BJ (cell line): ENCODE measurements around the gene CIROP. TPM values are rescaled to one million over a fixed set of nuclear protein-coding genes. Genes with fewer than 3 reads are reported as not detected.

Source experiments
- CTCF ChIA-PET: fragments of 350-600 bp; formaldehyde crosslinking; extraction: SDS; loops from one replicate; lab custom pipeline; 2021; ENCODE audit warnings: antibody characterized with exemption, inconsistent platforms; lab: Yijun Ruan, JAX
- POLR2A ChIA-PET: fragments of 300-600 bp; sonication (Branson Sonifier 250); formaldehyde crosslinking; extraction: SDS; loops from one replicate; lab custom pipeline; 2021; ENCODE audit warnings: antibody characterized with exemption; lab: Charles Lee
- DNase-seq: peaks from one replicate; pipeline ENCODE4 v3.0.0-alpha.2; 2011; ENCODE audit warnings: low read depth
- H3K27me3 ChIP-seq: 2 replicates; pipeline ENCODE4 v1.6.0; 2011; ENCODE audit warnings: low read length; ENCODE audit not compliant: control insufficient read depth, insufficient read depth
- H3K36me3 ChIP-seq: 2 replicates; pipeline ENCODE4 v1.5.1; 2011; ENCODE audit warnings: low read length; ENCODE audit not compliant: control insufficient read depth, insufficient read depth
- H3K4me3 ChIP-seq: 2 replicates; pipeline ENCODE4 v1.5.1; 2011; ENCODE audit warnings: low read depth, mild to moderate bottlenecking, control low read depth, low read length
- polyA plus RNA-seq: library from polyadenylated mRNA; depleted of rRNA; stranded (reverse); fragments of >200 nt; gene quantifications from 2 replicates; pipeline ENCODE4 v1.2.3, GENCODE V29; 2011
- TF ChIP-seq, protein P1 (sequence below): IDR thresholded peaks from 2 replicates; pipeline ENCODE4 v1.5.1; 2011; ENCODE audit warnings: low read depth, mild to moderate bottlenecking, control low read depth, inconsistent platforms, low read length, moderate library complexity; ENCODE audit not compliant: insufficient read depth

CIROP gene
- polyA plus RNA-seq, 1 experiment: 0.07 TPM

DNA sequence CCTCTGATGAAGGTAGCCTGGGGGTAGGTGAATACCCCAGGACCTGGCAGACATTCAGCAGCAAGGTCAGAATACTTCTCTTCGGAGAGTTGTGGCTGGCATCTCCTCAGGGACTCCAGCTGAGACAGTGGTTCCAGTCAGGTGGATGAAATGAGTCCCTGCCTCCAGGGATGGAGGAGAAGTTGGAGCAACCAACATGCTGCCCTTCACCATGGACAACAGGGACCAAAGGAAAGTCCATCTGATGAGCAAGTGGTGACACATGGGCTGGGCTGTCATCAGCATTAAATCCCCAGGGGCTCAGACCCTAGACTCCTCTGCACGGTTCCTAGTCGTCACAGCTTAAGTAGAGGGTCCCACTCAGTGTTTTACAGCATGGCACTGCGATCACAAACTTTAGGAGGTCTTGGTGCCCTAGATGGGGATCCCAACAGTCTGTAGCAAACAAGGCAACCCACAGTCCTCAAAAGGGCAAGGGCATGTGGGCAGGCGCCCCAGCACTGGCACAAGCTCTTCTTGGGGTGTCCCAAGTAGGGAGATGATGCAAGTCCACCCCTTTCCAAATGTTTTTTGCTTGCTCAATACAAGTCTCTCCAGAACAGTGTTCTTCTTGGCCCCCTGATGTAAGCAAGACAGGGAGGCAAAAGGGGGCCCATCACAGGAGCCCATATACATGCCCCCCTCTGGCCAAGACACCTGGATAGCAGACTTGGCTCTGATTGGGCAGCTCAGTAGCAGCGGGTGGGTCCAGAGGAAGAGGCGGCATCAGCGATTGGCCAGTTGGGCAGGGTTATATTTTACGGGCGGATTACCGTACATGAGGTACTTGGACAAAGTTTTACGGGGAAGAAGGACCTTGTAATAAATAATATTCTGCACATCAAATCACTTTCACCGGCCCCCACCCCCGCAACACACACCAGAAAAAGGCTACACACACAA lies 36.7 kb downstream of the CIROP start:
- Histone ChIP-seq H3K36me3 (peaks cover 30% of the 10 kb centered on the region), H3K4me3 (no peak overlapping the region), H3K27me3 (no peaks in the 10 kb centered on the region)
- DNase-seq: no peak
- TF ChIP-seq, protein P1, sequence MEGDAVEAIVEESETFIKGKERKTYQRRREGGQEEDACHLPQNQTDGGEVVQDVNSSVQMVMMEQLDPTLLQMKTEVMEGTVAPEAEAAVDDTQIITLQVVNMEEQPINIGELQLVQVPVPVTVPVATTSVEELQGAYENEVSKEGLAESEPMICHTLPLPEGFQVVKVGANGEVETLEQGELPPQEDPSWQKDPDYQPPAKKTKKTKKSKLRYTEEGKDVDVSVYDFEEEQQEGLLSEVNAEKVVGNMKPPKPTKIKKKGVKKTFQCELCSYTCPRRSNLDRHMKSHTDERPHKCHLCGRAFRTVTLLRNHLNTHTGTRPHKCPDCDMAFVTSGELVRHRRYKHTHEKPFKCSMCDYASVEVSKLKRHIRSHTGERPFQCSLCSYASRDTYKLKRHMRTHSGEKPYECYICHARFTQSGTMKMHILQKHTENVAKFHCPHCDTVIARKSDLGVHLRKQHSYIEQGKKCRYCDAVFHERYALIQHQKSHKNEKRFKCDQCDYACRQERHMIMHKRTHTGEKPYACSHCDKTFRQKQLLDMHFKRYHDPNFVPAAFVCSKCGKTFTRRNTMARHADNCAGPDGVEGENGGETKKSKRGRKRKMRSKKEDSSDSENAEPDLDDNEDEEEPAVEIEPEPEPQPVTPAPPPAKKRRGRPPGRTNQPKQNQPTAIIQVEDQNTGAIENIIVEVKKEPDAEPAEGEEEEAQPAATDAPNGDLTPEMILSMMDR: no peak
- ChIA-PET CTCF (interaction anchor here (0.6 to 4.7 kb wide), 41 partner anchors 11 to 210 kb away, joined by 3 to 144 read pairs (median 5); partner anchors contain the start of genes ACIN1, AJUBA, C14orf119 and CDH24), POLR2A (interaction anchor here (1.0 to 1.3 kb wide), 3 partner anchors 11 to 42 kb away, joined by 4 to 7 read pairs (median 5); partner anchors contain the start of genes ACIN1 and C14orf119)

DNA sequence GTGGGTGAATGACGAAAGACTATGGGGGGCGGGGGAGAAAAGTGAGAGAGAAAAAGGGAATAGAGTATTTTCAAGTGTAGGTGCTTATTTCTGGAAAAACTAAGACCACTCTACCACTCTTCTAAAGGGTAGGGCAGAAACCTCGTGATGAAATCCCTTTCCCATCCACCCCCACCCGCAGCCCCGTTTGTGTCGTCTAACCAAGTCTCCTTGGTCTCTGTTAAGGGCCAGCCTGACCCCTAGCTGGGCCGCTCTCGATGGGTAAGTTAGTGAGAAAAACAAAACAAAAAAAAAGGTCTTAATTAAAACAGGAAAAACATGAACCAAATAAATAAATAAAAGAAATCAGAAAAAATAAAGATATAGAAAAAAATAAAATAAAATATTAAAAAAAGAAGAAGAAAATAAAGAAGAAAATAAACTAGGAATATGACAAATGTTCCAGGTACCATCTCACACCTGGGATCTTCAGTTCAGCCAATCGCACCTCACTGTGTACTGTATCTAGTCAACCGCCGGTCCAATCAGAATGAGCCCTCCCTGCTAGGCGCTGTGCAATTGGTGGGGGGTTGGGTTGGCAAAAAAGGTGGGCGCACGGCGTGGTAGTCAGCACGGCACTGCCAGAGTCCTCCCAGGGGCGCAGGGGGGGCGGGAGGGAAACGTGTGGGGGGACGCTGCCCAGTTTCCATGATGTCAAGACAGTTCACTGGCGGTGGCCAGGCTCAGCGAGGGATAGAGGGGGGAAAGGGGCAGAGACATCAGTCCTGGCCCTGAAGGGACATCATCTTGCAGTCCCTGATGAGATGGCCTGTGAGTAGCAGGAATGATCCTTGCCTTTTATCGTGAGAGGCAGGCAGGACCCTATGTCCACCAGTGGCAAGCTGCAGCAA lies 37.7 kb downstream of the CIROP start:
- Histone ChIP-seq H3K4me3 (no peak overlapping the region), H3K27me3 (no peaks in the 10 kb centered on the region), H3K36me3 (peaks cover 29% of the 10 kb centered on the region)
- POLR2A ChIA-PET: no interaction called here
- TF ChIP-seq, protein P1: no peak
- DNase-seq: no peak
- CTCF ChIA-PET: interaction anchor here (0.9 to 19.2 kb wide), 9 partner anchors 10 to 90 kb away, joined by 3 to 539 read pairs (median 21); partner anchors contain the start of genes AJUBA, CDH24 and CEBPE

GRCh38 chr14:23066368-23066767 lies 38.4 kb downstream of the CIROP start:
- ChIA-PET POLR2A (no interaction called here), CTCF (interaction anchor here (1.2 to 19.2 kb wide), 5 partner anchors 9 to 76 kb away, joined by 5 to 539 read pairs (median 57); partner anchors contain the start of genes AJUBA and CDH24)
- Histone ChIP-seq H3K4me3 (no peak overlapping the region), H3K36me3 (peaks cover 29% of the 10 kb centered on the region), H3K27me3 (no peaks in the 10 kb centered on the region)
- TF ChIP-seq, protein P1: no peak
- DNase-seq: no peak

GRCh38 chr14:23063601-23064000 lies 41.2 kb downstream of the CIROP start:
- Histone ChIP-seq H3K27me3 (no peaks in the 10 kb centered on the region), H3K36me3 (peaks cover 49% of the 10 kb centered on the region), H3K4me3 (no peak overlapping the region)
- ChIA-PET CTCF (interaction anchor here (1.8 to 19.2 kb wide), 4 partner anchors 13 to 74 kb away, joined by 5 to 539 read pairs (median 30); partner anchors contain the start of gene AJUBA), POLR2A (no interaction called here)
- TF ChIP-seq, protein P1: no peak
- DNase-seq: no peak
